H54 (cell line): ENCODE data around the gene WDR76.
"Not testable (repeated sequence)": the region's sequence is repeated elsewhere in the genome, so short reads cannot be mapped to it uniquely, and the experiment has no call there.

Experiments
- DNase-seq: peaks from one replicate; pipeline ENCODE4 v3.0.0; 2011; ENCODE audit warnings: low spot score, mixed read lengths; ENCODE audit not compliant: insufficient read length
- FAIRE-seq: peaks from 3 replicates; lab custom pipeline; 2011; peaks lifted over from hg19 to GRCh38; lab: Jason Lieb, UNC
- POLR2A ChIP-seq: IDR thresholded peaks from 2 replicates; pipeline ENCODE4 v1.6.1; 2011; ENCODE audit warnings: low read depth, mild to moderate bottlenecking, low read length

WDR76 gene

GRCh38 chr15:43799945-43800285 is 26.9 kb upstream of the WDR76 start, which contains the start of gene SERINC4:
Gene SERINC4, minus strand, starts transcription at chr15:43800220. Its CDS starts 234 bp downstream, at chr15:43799986.
- no peak for FAIRE-seq

GRCh38 chr15:43800286-43801141 is 26.3 kb upstream of the WDR76 start, which contains the start of gene HYPK:
Gene HYPK, plus strand, starts transcription at chr15:43800599. Its CDS starts 24 bp downstream, at chr15:43800623.
- no peak for FAIRE-seq
- peak; percentile 52; the same call in 1 of the 2 replicates for TF ChIP-seq POLR2A
- DNase-seq = peak; percentile 56

More at GRCh38 chr15:43799945-43800285, 26.9 kb upstream of the WDR76 start, which contains the start of gene SERINC4:
- no peak for DNase-seq
- TF ChIP-seq POLR2A = no peak

- DNase-seq, FAIRE-seq: not testable (repeated sequence)
These were observed 24.1 kb upstream of the WDR76 start for GRCh38 chr15:43802676-43803075.

- FAIRE-seq (no peak), DNase-seq (no peak)
- TF ChIP-seq POLR2A = no peak
These were observed 18.3 kb upstream of the WDR76 start for GRCh38 chr15:43808435-43808950.

- DNase-seq = no peak
- FAIRE-seq = no peak
- TF ChIP-seq POLR2A = no peak
These were observed 17.7 kb upstream of the WDR76 start for GRCh38 chr15:43808960-43809678.

GRCh38 chr15:43815064-43815463 is 11.7 kb upstream of the WDR76 start:
- FAIRE-seq, DNase-seq: not testable (repeated sequence)

- no peak for FAIRE-seq
- no peak for TF ChIP-seq POLR2A
- no peak for DNase-seq
These were observed 5.3 kb upstream of the WDR76 start for GRCh38 chr15:43821505-43821904.

- peak; percentile 96 for FAIRE-seq
- TF ChIP-seq POLR2A = peak; percentile 78
- peak; percentile 80 for DNase-seq
These were observed 2.2 kb upstream of the WDR76 start, which contains the start of gene MFAP1 for GRCh38 chr15:43824302-43825246. Gene MFAP1, minus strand, starts transcription at chr15:43824690. Its CDS starts 121 bp downstream, at chr15:43824569.

- not testable (repeated sequence) for DNase-seq, FAIRE-seq
These were observed 1.5 kb upstream of the WDR76 start for GRCh38 chr15:43825305-43825704.

GRCh38 chr15:43826029-43826507 is 734 bp upstream of the WDR76 start:
- DNase-seq (no peak), FAIRE-seq (no peak)
- TF ChIP-seq POLR2A = no peak

GRCh38 chr15:43828061-43828657 is 1.4 kb downstream of the WDR76 start:
- no peak for FAIRE-seq
- no peak for DNase-seq
- no peak for TF ChIP-seq POLR2A

- not testable (repeated sequence) for DNase-seq, FAIRE-seq
These were observed 3.2 kb downstream of the WDR76 start for GRCh38 chr15:43829951-43830540.

- not testable (repeated sequence) for FAIRE-seq, DNase-seq
These were observed 4.0 kb downstream of the WDR76 start for GRCh38 chr15:43830691-43831275.

- not testable (repeated sequence) for DNase-seq, FAIRE-seq
These were observed 4.8 kb downstream of the WDR76 start for GRCh38 chr15:43831519-43832052.

- not testable (repeated sequence) for DNase-seq, FAIRE-seq
These were observed 5.7 kb downstream of the WDR76 start for GRCh38 chr15:43832485-43832884.
